ENCODE data around the gene WDR86.

GRCh38 chr7:151378011-151378410 is 31.8 kb downstream of the WDR86 start:
- TF ChIP-seq USF2 (IDR thresholded peaks at IDR 0.05; ENCODE audit: low read length), result no peak
- no peak for TF ChIP-seq CTCF (IDR thresholded peaks at IDR 0.05; ENCODE audit: control extremely low read depth in 1 of 3, insufficient read depth in 1 of 3, low read depth in 1 of 3, low read length in 3 of 3)
- TF ChIP-seq POLR2AphosphoS5 (IDR thresholded peaks at IDR 0.05; ENCODE audit: low read depth, low read length), result no peak
- no peak for TF ChIP-seq ATF3 (IDR thresholded peaks at IDR 0.05; ENCODE audit: insufficient read depth, low read depth, low read length)
- no peak for TF ChIP-seq SP1 (IDR thresholded peaks at IDR 0.05; ENCODE audit: low read depth, low read length)
- TF ChIP-seq CBX8 (IDR thresholded peaks at IDR 0.05; ENCODE audit: borderline replicate concordance, low read depth, low read length), result no peak
- no peak for TF ChIP-seq RFX5 (IDR thresholded peaks at IDR 0.05; ENCODE audit: borderline replicate concordance, low read depth, low read length)
- no peak for TF ChIP-seq POLR2A (IDR thresholded peaks at IDR 0.05; ENCODE audit: control extremely low read depth in 1 of 2, low read depth in 2 of 2, low read length in 2 of 2)
